Activated B cell treated with CpG ODN at 0.5 μM for 24 hours (primary cell): ENCODE data around the gene SLC66A3. TPM values are rescaled to one million over a fixed set of nuclear protein-coding genes. Genes with fewer than 3 reads are reported as not detected.
A peak's percentile ranks its signal among the peaks of the same experiment; 100 is the strongest.

Source experiments
- ATAC-seq: fragments of 200-7000 bp; cut with Tn5 transposase; one replicate; pipeline ENCODE4 v1.10.0; 2021; ENCODE audit warnings: low read depth, mild to moderate bottlenecking, moderate library complexity
- CTCF ChIA-PET: fragments of 350-600 bp; sonication (Branson Sonifier 250); formaldehyde crosslinking; loops from one replicate; lab custom pipeline; 2021; ENCODE audit warnings: antibody characterized with exemption; lab: Charles Lee
- POLR2A ChIA-PET: fragments of 350-600 bp; sonication (Branson Sonifier 250); formaldehyde crosslinking; loops from one replicate; lab custom pipeline; 2021; ENCODE audit warnings: antibody characterized with exemption; lab: Charles Lee
- DNase-seq: peaks from one replicate; pipeline ENCODE4 v3.0.0; 2022
- H3K27ac Mint-ChIP-seq: one replicate; pipeline ENCODE4 v1.8.0; 2020; ENCODE audit warnings: mixed read lengths
- H3K27me3 Mint-ChIP-seq: one replicate; pipeline ENCODE4 v1.8.0; 2021; ENCODE audit warnings: mixed read lengths
- H3K36me3 Mint-ChIP-seq: one replicate; pipeline ENCODE4 v1.8.0; 2021; ENCODE audit warnings: low read depth, mixed read lengths
- H3K4me1 Mint-ChIP-seq: one replicate; pipeline ENCODE4 v1.8.0; 2021; ENCODE audit warnings: mixed read lengths
- H3K4me3 Mint-ChIP-seq: one replicate; pipeline ENCODE4 v1.8.0; 2020; ENCODE audit warnings: mild to moderate bottlenecking, mixed read lengths
- H3K9me3 Mint-ChIP-seq: one replicate; pipeline ENCODE4 v1.8.0; 2020; ENCODE audit warnings: mixed read lengths
- intact Hi-C: fragments of 100-400 bp; cut with micrococcal nuclease; formaldehyde crosslinking; loops from one replicate; pipeline ENCODE4 v1.15.1; 2024
- total RNA-seq: library from RNA; stranded (reverse); gene quantifications from 2 replicates; pipeline ENCODE4 v1.2.3, GENCODE V29; 2022
- TF ChIP-seq, protein P1 (sequence below): fragments of 200-600 bp; IDR thresholded peaks from one replicate; pipeline ENCODE4 v1.8.0; 2022; ENCODE audit warnings: antibody characterized with exemption, mild to moderate bottlenecking

The SLC66A3 gene
- total RNA-seq = 14.3 and 15.2 TPM in 2 replicates

DNA sequence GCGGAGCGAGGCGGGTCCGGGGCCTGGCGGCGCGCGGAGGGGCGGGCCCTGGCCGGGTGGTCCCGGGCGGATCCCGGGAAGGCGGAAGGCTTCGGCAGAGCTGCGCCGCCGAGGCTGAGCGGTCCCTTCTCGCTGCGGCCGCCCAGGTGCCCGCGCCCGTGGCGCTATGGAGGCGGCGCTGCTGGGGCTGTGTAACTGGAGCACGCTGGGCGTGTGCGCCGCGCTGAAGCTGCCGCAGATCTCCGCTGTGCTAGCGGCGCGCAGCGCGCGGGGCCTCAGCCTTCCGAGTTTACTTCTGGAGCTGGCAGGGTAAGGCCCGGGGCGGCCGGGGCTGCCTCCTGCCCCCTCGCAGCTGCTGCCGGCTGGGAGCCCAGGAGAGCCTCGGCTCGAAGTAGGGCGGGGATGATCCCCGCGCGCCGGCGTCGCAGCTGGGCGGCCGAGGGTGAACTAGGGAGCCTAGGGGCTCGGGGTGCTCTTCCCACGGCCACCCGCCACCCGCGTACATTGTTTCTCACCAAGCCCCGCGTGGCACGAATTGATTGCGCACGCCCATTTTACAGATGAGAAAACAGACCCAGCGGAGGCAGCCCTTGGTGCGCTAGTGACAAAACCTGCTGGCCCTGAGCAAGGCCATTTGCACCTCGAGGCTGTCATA is at the start of gene SLC66A3:
SLC66A3 (plus strand) TSS at position 87 of the 655 bp plus-strand sequence; CDS start at position 167, 80 bp downstream.
- Mint-ChIP-seq H3K27me3 (no peaks in the 10 kb centered on the region), H3K4me1 (peaks cover 22% of the 10 kb centered on the region), H3K9me3 (no peaks in the 10 kb centered on the region), H3K36me3 (no peaks in the 10 kb centered on the region), H3K27ac (peak within 1 kb of the TSS; percentile 84), H3K4me3 (peak within 1 kb of the TSS; percentile 85)
- DNase-seq = no peak
- POLR2A ChIA-PET = interaction anchor here (0.5 to 2.5 kb wide), 13 partner anchors 11 to 1732 kb away, joined by 3 to 37 read pairs (median 4); partner anchors contain the start of genes CPSF3, E2F6, ITGB1BP1 and PDIA6
- CTCF ChIA-PET = interaction anchor here (0.7 to 1.5 kb wide), 3 partner anchors 23 to 1527 kb away, joined by 3 to 4 read pairs (median 3); a partner anchor contains a TSS
- intact Hi-C loops = loop anchor here (1.0 to 10.0 kb wide), 8 partner anchors 23 to 1559 kb away; partner anchors contain the start of genes LPIN1, ODC1, PDIA6 and TRIB2
- peak; percentile 69 for ATAC-seq
- TF ChIP-seq, protein P1, sequence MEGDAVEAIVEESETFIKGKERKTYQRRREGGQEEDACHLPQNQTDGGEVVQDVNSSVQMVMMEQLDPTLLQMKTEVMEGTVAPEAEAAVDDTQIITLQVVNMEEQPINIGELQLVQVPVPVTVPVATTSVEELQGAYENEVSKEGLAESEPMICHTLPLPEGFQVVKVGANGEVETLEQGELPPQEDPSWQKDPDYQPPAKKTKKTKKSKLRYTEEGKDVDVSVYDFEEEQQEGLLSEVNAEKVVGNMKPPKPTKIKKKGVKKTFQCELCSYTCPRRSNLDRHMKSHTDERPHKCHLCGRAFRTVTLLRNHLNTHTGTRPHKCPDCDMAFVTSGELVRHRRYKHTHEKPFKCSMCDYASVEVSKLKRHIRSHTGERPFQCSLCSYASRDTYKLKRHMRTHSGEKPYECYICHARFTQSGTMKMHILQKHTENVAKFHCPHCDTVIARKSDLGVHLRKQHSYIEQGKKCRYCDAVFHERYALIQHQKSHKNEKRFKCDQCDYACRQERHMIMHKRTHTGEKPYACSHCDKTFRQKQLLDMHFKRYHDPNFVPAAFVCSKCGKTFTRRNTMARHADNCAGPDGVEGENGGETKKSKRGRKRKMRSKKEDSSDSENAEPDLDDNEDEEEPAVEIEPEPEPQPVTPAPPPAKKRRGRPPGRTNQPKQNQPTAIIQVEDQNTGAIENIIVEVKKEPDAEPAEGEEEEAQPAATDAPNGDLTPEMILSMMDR = no peak

GRCh38 chr2:11109002-11109401 is 46.3 kb upstream of the SLC66A3 start:
- H3K27me3 Mint-ChIP-seq = no peaks in the 10 kb centered on the region
- H3K4me3 Mint-ChIP-seq = no peak overlapping the region
- intact Hi-C loops = no loop called here
- H3K4me1 Mint-ChIP-seq = no peaks in the 10 kb centered on the region
- DNase-seq = no peak
- H3K27ac Mint-ChIP-seq = no peak overlapping the region
- POLR2A ChIA-PET = no interaction called here
- H3K9me3 Mint-ChIP-seq = peaks cover 5% of the 10 kb centered on the region
- ATAC-seq = no peak
- TF ChIP-seq, protein P1 = no peak
- CTCF ChIA-PET = no interaction called here
- H3K36me3 Mint-ChIP-seq = no peaks in the 10 kb centered on the region

GRCh38 chr2:11112870-11113428 is 42.3 kb upstream of the SLC66A3 start:
- CTCF ChIA-PET = no interaction called here
- H3K4me1 Mint-ChIP-seq = no peaks in the 10 kb centered on the region
- intact Hi-C loops = no loop called here

GRCh38 chr2:11117776-11118175 is 37.5 kb upstream of the SLC66A3 start:
- H3K4me3 Mint-ChIP-seq = no peak overlapping the region
- no peak overlapping the region for H3K27ac Mint-ChIP-seq
- intact Hi-C loops = no loop called here
- peaks cover 8% of the 10 kb centered on the region for H3K4me1 Mint-ChIP-seq
- POLR2A ChIA-PET = no interaction called here
- no peak for DNase-seq
- CTCF ChIA-PET = no interaction called here
- no peaks in the 10 kb centered on the region for H3K36me3 Mint-ChIP-seq
- peaks cover 3% of the 10 kb centered on the region for H3K9me3 Mint-ChIP-seq
- TF ChIP-seq, protein P1 = no peak
- H3K27me3 Mint-ChIP-seq = peaks cover 7% of the 10 kb centered on the region
- ATAC-seq = no peak

More at GRCh38 chr2:11112870-11113428, 42.3 kb upstream of the SLC66A3 start:
- peak overlapping the region; percentile 22 for H3K27ac Mint-ChIP-seq
- DNase-seq = no peak
- H3K9me3 Mint-ChIP-seq = peaks cover 7% of the 10 kb centered on the region
- TF ChIP-seq, protein P1 = no peak
- ATAC-seq = no peak
- H3K36me3 Mint-ChIP-seq = no peaks in the 10 kb centered on the region
- no peaks in the 10 kb centered on the region for H3K27me3 Mint-ChIP-seq
- POLR2A ChIA-PET = no interaction called here
- H3K4me3 Mint-ChIP-seq = no peak overlapping the region

DNA sequence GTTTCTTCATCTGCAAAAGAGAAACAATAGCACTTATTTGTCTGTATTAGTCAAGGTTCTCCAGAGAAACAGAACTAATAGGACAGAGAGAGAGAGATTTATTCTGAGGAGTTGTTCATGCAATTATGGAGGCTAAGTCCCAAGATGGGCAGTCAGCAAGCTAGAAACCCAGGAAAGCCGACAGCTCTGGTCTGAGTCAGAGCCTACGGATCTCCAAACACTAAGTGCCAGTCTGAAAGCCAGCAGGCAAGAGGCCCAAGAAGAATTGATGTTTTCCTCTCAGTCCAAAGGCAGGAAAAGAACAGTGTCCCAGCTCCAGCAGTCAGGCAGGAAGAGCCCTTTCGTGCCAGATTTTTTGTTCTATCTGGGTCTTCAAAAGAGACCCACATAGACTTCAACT is 36.5 kb upstream of the SLC66A3 start:
- Mint-ChIP-seq H3K9me3 (peaks cover 2% of the 10 kb centered on the region), H3K4me1 (peaks cover 8% of the 10 kb centered on the region), H3K27ac (no peak overlapping the region), H3K27me3 (peaks cover 7% of the 10 kb centered on the region), H3K4me3 (no peak overlapping the region), H3K36me3 (no peaks in the 10 kb centered on the region)
- no peak for DNase-seq
- TF ChIP-seq, protein P1 = no peak
- ChIA-PET POLR2A (no interaction called here), CTCF (interaction anchor here (1.0 kb wide), 1 partner anchor 14 kb away, joined by 3 read pairs; a partner anchor contains a TSS)
- ATAC-seq = no peak
- intact Hi-C loops = no loop called here
